ENCODE data around the gene SLC22A31. TPM values are rescaled to one million over a fixed set of nuclear protein-coding genes. Genes with fewer than 3 reads are reported as not detected.

SLC22A31 gene
- polyA plus RNA-seq, 12 donors, result 0.31 to 3.7 (median 1.5) TPM; not detected in 2

- DNase-seq, result no peak
Measured at GRCh38 chr16:89150981-89151380, 49.4 kb downstream of the SLC22A31 start.

- no peak for DNase-seq
Measured at GRCh38 chr16:89150090-89150835, 50.1 kb downstream of the SLC22A31 start.

GRCh38 chr16:89149386-89149785, 51.0 kb downstream of the SLC22A31 start:
- DNase-seq, result no peak

GRCh38 chr16:89147085-89147817, 53.1 kb downstream of the SLC22A31 start:
- no peak for DNase-seq

GRCh38 chr16:89146211-89147005, 53.9 kb downstream of the SLC22A31 start:
- no peak for DNase-seq

Other genes with a start within 250 kb of the SLC22A31 start
- gene CBFA2T3, start 223.3 kb downstream of the SLC22A31 start, polyA plus RNA-seq (ENCODE audit: insufficient read length in 12 of 12), result 10 to 100 TPM in 11 of 12 donors, not detected in 1; 11.6 to 27.0 (median 15.8) TPM
- gene ACSF3, start 106.7 kb downstream of the SLC22A31 start, polyA plus RNA-seq (ENCODE audit: insufficient read length in 12 of 12), result 10 to 100 TPM in 11 of 12 donors, not detected in 1; 12.6 to 31.8 (median 15.3) TPM
- 100 to 1,000 TPM in 10 of 12 donors, 10 to 100 TPM in 2; 83.2 to 459 (median 134) TPM for gene CDH15, start 28.8 kb downstream of the SLC22A31 start, polyA plus RNA-seq (ENCODE audit: insufficient read length in 12 of 12)
- gene ZNF778, start 17.2 kb upstream of the SLC22A31 start, polyA plus RNA-seq (ENCODE audit: insufficient read length in 12 of 12), result 1 to 10 TPM in 11 of 12 donors, not detected in 1; 4.5 to 7.0 (median 6.2) TPM